Fibroblast of upper back skin (primary cell): ENCODE measurements around the gene EIF4A3.

Source experiments
- DNase-seq: peaks from one replicate; pipeline ENCODE4 v3.0.0-alpha.2; 2013

EIF4A3 gene

GRCh38 chr17:80110927-80111701 lies 35.8 kb downstream of the EIF4A3 start:
- no peak for DNase-seq

GRCh38 chr17:80110447-80110812 lies 36.5 kb downstream of the EIF4A3 start:
- DNase-seq: no peak

DNA sequence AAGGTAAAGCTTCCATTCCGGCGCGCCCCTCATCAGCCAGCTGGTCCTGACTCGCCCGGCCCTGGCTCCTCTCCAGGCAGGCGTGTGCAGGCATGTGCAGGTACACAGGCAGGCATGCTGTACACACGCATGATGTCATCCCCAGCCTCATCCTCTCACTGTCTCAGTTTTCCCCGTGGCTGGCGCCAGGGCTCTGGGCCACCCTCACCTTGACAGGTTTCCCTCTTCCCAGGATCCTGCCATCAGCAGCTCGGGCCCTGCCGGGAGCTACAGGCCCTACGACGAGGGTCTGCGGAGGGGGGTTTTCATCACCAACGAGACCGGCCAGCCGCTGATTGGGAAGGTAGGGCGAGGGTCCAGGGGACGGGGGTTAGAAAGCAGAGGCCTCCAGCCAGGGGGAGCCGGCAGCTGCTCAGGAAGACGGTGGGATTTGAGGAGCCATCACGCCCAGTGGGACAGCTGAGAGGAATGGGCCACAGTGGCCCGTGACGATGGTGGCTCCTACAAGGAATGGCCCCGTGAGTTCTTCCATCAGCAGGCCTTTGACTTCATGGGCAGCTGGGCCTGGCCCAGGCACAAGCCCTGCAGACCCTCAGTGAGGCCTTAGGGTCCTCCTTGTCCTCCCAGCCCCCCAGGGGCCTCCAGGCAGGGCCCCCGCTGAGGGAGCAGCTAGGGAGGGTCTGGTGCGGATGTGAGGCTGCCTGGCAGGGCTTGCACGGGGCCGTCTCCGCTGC lies 37.0 kb downstream of the EIF4A3 start:
- no peak for DNase-seq

DNA sequence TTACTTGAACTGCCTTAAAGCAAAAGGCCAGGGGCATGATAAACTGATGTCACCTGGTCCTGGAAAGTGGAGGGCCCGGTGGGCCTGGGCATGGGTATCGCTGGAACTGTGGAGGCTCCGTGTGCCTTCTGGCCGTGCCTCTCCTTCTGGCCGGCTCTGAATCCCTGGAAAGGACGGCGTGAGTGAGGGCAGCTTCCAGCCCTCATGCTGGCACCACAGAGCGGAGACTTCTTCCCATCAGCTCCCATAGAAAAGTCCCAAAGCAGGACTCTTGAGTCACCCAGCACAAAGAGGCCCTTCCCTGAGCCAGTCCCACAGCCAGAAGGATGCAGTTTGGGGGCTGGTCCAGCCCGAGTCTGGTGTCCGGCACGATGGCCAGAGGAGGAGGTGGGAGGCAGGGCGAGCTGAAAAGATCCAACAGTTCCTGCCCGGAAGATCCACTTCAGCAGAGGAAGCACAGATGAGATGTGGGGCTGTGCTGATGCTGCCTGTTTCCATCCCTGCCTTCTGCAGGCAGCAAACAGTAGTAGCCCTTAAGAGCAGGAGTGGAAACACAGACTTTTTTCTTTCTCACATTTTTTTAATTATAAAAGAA lies 37.8 kb downstream of the EIF4A3 start:
- no peak for DNase-seq

GRCh38 chr17:80108036-80108971 lies 38.6 kb downstream of the EIF4A3 start:
- no peak for DNase-seq

- DNase-seq: no peak
These were observed 39.5 kb downstream of the EIF4A3 start for GRCh38 chr17:80107231-80108021.

- DNase-seq: no peak
These were observed 40.2 kb downstream of the EIF4A3 start for GRCh38 chr17:80106751-80107150.

DNA sequence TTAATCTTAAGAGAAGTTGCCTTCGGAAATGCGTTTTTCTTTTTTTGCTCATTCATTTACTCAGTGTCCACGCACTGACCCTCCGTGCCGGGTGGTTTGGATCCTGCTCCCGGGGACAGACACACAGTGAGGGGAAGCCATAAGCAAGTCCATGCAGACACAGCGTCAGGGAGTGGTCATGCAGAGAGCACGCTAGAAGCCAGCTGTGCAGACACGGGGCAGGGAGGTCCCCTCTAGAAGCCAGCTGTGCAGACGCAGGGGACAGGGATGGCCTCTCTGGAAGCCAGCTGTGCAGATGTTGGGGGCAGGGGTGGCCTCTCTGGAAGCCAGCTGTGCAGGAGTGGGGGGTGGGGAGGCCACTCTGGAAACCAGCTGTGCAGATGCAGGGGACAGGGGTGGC lies 40.8 kb downstream of the EIF4A3 start:
- DNase-seq: no peak

- DNase-seq: peak; percentile 14
These were observed 41.2 kb downstream of the EIF4A3 start for GRCh38 chr17:80105762-80106161.

GRCh38 chr17:80104956-80105375 lies 42.0 kb downstream of the EIF4A3 start:
- DNase-seq: no peak

GRCh38 chr17:80104321-80104955 lies 42.5 kb downstream of the EIF4A3 start:
- DNase-seq: no peak

GRCh38 chr17:80103449-80104085 lies 43.4 kb downstream of the EIF4A3 start:
- DNase-seq: no peak

DNA sequence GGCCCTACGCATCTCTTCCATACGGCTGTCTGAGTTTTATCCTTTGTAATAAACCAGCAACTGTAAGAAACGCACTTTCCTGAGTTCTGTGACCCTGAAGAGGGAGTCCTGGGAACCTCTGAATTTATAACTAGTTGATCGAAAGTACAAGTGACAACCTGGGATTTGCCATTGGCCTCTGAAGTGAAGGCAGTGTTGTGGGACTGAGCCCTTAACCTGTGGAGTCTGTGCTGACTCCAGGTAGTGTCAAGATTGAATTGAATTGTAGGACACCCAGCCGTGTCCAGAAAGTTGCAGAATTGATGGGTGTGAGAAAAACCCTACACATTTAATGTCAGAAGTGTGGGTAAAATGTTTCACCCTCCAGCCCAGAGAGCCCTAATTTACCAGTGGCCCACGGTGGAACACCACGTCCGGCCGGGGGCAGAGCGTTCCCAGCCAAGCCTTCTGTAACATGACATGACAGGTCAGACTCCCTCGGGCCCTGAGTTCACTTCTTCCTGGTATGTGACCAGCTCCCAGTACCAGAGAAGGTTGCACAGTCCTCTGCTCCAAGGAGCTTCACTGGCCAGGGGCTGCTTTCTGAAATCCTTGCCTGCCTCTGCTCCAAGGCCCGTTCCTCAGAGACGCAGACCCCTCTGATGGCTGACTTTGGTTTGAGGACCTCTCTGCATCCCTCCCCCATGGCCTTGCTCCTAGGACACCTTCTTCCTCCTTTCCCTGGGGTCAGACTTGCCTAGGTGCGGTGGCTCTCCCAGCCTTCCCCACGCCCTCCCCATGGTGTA lies 44.1 kb downstream of the EIF4A3 start:
- DNase-seq: no peak

GRCh38 chr17:80101946-80102663 lies 44.8 kb downstream of the EIF4A3 start:
- DNase-seq: peak; percentile 31

GRCh38 chr17:80101011-80101945 lies 45.6 kb downstream of the EIF4A3 start, which contains the start of gene GAA:
Gene GAA (plus strand): TSS chr17:80101581. CDS start chr17:80104587, 3,006 bp downstream.
- peak; percentile 80 for DNase-seq

- DNase-seq: no peak
These were observed 46.9 kb downstream of the EIF4A3 start for GRCh38 chr17:80100035-80100323.

- no peak for DNase-seq
These were observed 47.5 kb downstream of the EIF4A3 start for GRCh38 chr17:80099291-80100034.
